Activated CD8-positive, alpha-beta memory T cell treated with anti-CD3 and anti-CD28 coated beads, Interleukin-2, amount 50 U/mL, for 1 hour (primary cell): ENCODE data around the gene PTPN22.

Experiments
- DNase-seq: peaks from one replicate; pipeline ENCODE4 v3.0.0-alpha.2; 2020; ENCODE audit errors: extremely low read depth

PTPN22 gene

GRCh38 chr1:113871597-113872113 is at the start of gene PTPN22:
TSS of gene PTPN22 (minus strand) at chr1:113871712.
- DNase-seq, result peak; percentile 73

DNA sequence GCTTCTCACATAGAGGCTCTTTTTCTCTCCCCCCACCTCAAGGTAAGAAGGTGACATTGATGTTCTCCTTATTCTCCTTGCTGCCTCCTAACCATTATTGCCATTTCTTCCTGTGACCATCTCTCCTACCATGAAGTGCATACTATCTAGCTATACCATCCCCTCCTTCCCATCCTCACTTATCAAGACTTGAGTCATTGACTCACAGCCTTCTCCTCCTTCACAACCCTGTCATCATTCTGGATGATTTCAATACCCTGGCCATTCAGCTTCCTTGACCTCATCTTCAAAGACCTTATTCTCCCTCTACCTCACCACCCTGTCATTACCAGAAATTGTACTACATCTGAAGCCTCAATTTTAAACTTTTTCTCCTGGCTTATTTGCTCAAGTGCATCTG is 46.7 kb upstream of the PTPN22 start:
- no peak for DNase-seq

- DNase-seq, result no peak
Measured at GRCh38 chr1:113917400-113918082, 46.0 kb upstream of the PTPN22 start.

- DNase-seq, result no peak
Measured at GRCh38 chr1:113916974-113917373, 45.5 kb upstream of the PTPN22 start.

DNA sequence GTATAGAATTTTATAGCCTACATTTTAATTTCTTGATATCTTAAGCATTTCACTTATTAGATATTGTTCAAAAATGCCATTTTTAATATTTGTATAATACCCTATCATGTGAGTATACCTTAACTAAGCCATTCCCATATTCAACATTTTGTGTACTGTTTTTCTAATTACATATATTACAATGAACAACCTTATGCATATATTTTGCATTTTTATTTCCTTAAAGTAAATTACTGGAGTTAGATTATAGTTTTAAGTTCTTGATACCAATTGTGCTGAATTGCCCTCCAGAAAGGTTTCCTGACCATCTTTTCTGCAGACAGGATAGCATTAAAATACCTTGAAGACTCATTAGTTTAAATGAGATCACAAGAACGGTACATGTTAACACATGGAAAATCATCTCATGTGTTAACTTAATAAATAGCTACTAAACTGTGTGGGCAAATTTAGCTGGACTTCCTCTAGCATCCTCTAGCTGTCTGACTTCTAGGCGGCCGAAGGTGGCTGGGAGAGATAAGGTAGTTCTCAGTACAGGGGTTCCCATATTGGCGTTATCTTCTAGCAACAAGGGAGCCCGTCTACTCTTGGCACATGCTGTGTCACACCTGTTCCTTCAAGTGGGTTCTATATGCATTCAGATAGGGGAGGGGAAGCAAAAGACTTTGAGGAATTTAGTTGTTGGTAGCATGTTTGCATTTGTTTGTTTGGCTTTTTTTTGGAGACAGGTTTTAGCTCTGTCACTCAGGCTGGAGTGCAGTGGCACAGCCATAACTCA is 42.6 kb upstream of the PTPN22 start:
- DNase-seq, result no peak

GRCh38 chr1:113913312-113913668 is 41.8 kb upstream of the PTPN22 start:
- DNase-seq, result no peak

- DNase-seq, result no peak
Measured at GRCh38 chr1:113912594-113913311, 41.2 kb upstream of the PTPN22 start.

DNA sequence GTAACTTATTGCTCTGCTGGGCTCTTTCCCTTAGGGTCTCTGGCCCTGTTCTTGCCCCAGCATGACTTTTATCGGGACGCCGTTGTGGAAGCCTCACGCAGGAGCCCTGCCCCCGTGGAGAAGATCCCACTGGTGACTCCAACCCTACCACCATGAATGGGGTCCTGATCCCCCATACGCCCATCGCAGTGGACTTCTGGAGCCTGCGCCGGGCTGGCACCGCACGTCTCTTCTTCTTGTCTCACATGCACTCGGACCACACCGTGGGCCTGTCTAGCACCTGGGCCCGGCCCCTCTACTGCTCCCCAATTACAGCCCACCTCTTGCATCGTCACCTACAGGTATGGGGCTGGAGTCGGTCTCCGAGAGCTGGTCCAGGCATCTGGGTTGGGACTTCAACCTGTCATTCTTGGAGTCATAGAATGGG is 33.9 kb upstream of the PTPN22 start:
- no peak for DNase-seq

DNA sequence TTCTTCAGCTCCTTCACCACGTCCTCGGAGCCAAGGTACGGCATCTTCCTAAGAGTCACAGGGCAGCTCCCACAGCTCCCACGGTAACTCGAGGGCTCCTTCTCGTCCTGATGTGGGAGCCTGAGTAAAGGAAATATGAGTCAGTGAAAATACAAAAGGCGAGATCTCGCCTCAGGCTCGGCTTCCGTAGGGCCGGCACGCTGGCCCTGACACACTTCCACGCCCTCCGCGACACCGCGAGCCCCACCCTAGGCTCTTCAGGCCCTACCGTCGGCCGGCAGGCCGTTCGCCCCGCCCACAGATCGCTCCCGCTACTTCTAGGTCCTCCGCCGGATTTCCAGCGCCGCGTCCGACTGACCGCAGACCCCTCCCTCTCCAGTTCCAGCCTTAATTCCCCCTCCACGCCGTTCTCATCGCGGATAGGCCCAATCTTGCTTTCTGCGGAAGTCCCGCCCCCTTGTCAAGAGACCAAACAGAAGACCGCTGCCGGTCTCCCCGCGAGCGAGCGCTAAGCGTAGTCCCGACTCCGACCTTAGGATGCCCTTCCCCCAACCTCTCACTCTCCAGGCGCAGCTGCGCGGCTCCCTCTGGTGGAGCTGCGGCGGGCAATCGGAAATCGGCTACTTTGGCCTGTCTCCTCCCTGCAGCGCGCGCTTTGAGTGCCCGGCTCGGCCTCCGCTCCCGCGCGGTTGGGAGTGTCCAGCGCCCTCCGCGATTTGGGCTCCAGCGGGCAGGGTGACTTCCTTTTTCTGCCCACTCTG is 33.3 kb upstream of the PTPN22 start, which contains the start of the genes AP4B1 and DCLRE1B:
Gene AP4B1 (minus strand): TSS at position 126 of the 761 bp plus-strand sequence. CDS start 82 bp downstream, at position 44.
Gene DCLRE1B (plus strand): TSS at position 653 of the 761 bp plus-strand sequence. CDS start 261 bp downstream, outside the sequence.
- DNase-seq, result peak; percentile 97

- peak; percentile 30 for DNase-seq
Measured at GRCh38 chr1:113904293-113904673, 32.8 kb upstream of the PTPN22 start.

GRCh38 chr1:113903501-113904292 is 32.2 kb upstream of the PTPN22 start:
- no peak for DNase-seq

DNA sequence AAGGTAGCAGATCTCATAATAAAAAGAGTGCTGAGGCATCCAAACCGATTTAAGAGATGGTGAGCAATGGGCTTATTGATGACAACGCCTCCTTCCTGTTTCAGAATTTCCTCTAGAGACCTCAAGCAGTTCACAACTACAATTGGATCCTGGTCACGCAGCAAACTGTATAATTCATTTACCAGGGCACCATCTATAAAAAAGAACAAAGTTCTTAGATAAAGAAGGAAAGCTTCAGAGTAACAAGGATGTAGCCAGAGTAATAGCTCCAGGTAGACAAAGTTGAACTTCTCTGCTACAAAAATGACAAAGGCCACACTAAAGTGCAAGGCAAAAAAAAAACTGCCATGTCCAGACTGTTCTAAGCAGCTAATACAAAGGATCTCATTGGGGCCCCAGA is 29.7 kb upstream of the PTPN22 start:
- no peak for DNase-seq

DNA sequence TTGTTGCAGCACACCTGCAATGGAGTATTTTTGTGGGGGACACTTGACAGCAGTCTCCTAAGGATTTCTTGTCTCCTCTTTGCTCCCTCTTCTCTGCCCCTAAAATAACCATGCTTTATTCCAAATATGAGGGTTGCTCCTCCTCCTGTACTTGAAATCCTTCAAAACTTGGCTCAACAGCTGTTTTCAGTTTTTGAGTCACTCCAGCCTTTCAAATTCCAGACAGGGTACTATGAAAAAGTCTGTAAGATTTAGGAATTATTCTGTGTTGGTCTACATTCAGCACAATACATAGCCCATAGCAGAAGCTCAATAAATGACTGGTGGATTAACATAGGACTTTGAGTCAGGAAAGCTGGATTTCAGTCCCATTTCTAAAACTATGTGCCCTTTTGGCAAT is 27.6 kb upstream of the PTPN22 start:
- DNase-seq, result no peak

- no peak for DNase-seq
Measured at GRCh38 chr1:113898241-113898814, 26.8 kb upstream of the PTPN22 start.

GRCh38 chr1:113895961-113896360 is 24.4 kb upstream of the PTPN22 start:
- no peak for DNase-seq

GRCh38 chr1:113895098-113895497 is 23.6 kb upstream of the PTPN22 start:
- no peak for DNase-seq

DNA sequence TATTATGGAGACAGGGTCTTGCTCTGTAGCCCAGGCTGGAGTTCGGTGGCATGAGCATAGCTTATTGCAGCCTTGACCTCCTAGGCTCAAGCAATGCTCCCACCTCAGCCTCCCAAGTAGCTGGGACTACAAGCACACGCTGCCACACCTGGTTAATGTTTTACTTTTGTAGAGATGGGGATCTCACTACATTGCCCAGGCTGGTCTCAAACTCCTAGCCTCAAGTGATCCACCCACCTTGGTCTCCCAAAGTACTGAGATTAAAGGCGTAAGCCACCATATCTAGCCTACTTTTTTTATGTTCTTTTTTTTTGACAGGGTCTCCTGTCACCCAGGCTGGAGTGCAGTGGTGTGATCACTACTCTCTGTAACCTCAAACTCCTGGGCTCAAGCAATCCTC is 21.8 kb upstream of the PTPN22 start:
- DNase-seq, result no peak

DNA sequence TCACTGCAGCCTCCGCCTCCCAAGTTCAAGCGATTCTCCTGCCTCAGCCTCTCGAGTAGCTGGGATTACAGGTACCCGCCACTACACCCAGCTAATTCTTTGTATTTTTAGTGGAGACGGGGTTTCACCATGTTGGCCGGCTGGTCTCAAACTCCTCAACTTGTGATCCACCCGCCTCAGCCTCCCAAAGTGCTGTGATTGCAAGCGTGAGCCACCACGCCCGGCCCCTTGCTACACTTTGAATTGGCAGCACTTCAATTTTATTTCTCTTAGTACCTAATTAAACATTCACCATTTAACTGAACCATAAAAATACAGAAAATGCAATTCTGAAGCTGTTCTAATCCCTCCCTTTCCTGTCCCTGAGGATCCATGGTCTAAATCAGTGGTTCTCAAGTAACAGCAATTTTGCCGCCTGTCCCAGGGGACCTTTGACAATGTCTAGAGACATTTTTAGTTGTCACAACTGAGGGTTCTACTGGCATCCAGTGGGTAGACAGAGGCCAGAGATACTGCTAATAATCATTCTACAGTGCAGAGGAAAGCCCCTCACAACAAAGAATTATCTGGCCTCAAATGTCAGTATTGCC is 20.2 kb upstream of the PTPN22 start:
- DNase-seq, result no peak

DNA sequence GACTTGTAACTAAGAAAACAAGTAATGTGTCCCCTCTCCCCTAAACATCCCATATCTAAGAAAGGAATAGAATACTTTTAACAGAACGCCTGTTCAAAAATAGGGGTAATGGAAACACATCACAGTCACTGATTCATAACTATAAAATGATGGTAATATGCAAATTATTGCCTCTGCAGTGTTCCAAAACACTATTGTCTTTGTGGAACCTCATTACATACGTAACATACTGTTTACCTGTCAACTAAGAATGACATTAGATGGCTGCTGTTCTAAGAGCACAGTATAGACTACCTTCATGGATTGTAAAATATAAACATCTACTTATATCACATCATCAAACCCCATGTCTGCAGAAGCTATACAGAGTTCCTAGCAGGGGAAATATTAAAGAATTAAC is 19.3 kb upstream of the PTPN22 start:
- DNase-seq, result no peak
